Lower lobe of right lung (tissue), 2 donors: ENCODE results near the gene WNT7A. TPM values are rescaled to one million over a fixed set of nuclear protein-coding genes. Genes with fewer than 3 reads are reported as not detected.

Experiments
- ATAC-seq, 2 donors: fragments of 200-7000 bp; cut with Tn5 transposase; one replicate each; pipeline ENCODE4 v1.9.1; 2020 to 2022; ENCODE audit warnings: mild to moderate bottlenecking in 2 of 2, moderate library complexity in 2 of 2
- DNase-seq: peaks from one replicate; pipeline ENCODE4 v3.0.0-alpha.2; 2020
- H3K27ac ChIP-seq: fragments of 200-600 bp; one replicate; pipeline ENCODE4 v1.8.0; 2022
- H3K27me3 ChIP-seq: fragments of 200-600 bp; one replicate; pipeline ENCODE4 v1.8.0; 2022; ENCODE audit warnings: low read depth
- H3K36me3 ChIP-seq: fragments of 200-600 bp; one replicate; pipeline ENCODE4 v1.8.0; 2022; ENCODE audit warnings: mild to moderate bottlenecking
- H3K4me1 ChIP-seq: fragments of 200-600 bp; one replicate; pipeline ENCODE4 v1.8.0; 2022
- H3K4me3 ChIP-seq: fragments of 200-600 bp; one replicate; pipeline ENCODE4 v1.8.0; 2022; ENCODE audit warnings: mild to moderate bottlenecking
- H3K9me3 ChIP-seq: fragments of 200-600 bp; one replicate; pipeline ENCODE4 v1.8.0; 2022
- intact Hi-C: fragments of 100-400 bp; cut with DNase I; formaldehyde crosslinking; loops from one replicate; pipeline ENCODE4 v1.11.0; 2022
- total RNA-seq: library from RNA; stranded (reverse); fragmentation: NEBNext Ultra II Directional; extraction: Animal tissue kit (Norgen Biotek cat#: 25700); gene quantifications from one replicate; pipeline ENCODE4 v1.2.1, GENCODE V29; 2021
- TF ChIP-seq, protein P1 (sequence below): fragments of 200-600 bp; IDR thresholded peaks from one replicate; pipeline ENCODE4 v1.8.0; 2022; ENCODE audit warnings: antibody characterized with exemption, mild to moderate bottlenecking
- donor health status: DM: no; HTN: yes; CAD: no; lungs with severe emphysema.

The WNT7A gene
- total RNA-seq, 1 donor from 2014 or later, result 4.1 TPM

GRCh38 chr3:13783476-13783875, 96.4 kb downstream of the WNT7A start:
- no peak for ATAC-seq
- no peaks in the 10 kb centered on the region for H3K27me3 ChIP-seq
- TF ChIP-seq, protein P1, sequence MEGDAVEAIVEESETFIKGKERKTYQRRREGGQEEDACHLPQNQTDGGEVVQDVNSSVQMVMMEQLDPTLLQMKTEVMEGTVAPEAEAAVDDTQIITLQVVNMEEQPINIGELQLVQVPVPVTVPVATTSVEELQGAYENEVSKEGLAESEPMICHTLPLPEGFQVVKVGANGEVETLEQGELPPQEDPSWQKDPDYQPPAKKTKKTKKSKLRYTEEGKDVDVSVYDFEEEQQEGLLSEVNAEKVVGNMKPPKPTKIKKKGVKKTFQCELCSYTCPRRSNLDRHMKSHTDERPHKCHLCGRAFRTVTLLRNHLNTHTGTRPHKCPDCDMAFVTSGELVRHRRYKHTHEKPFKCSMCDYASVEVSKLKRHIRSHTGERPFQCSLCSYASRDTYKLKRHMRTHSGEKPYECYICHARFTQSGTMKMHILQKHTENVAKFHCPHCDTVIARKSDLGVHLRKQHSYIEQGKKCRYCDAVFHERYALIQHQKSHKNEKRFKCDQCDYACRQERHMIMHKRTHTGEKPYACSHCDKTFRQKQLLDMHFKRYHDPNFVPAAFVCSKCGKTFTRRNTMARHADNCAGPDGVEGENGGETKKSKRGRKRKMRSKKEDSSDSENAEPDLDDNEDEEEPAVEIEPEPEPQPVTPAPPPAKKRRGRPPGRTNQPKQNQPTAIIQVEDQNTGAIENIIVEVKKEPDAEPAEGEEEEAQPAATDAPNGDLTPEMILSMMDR, result no peak
- no peak for DNase-seq
- no peaks in the 10 kb centered on the region for H3K4me1 ChIP-seq
- no peaks in the 10 kb centered on the region for H3K9me3 ChIP-seq
- H3K27ac ChIP-seq, result no peak overlapping the region
- no peaks in the 10 kb centered on the region for H3K36me3 ChIP-seq
- intact Hi-C loops, result no loop called here
- no peak overlapping the region for H3K4me3 ChIP-seq

DNA sequence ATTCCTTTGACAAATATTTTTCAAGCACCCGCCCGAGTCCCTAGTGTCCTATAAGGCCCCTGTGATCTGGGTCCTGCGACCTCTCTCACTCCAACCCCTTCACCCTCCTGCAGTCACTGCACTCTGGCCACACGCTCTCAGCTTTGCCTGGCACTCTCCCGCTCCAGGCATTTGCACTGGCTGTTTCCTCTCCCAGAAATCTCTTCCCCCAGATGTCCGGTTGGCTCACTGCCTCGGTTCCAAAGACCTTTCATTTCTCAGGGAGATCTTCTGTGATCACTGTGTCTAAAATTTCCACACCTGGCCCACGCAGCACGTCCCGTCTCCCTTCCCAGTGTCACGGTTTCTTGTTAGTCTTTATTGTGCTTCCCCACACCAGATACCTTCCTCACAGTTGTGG, 97.4 kb downstream of the WNT7A start:
- no peaks in the 10 kb centered on the region for H3K4me1 ChIP-seq
- TF ChIP-seq, protein P1, result no peak
- H3K9me3 ChIP-seq, result no peaks in the 10 kb centered on the region
- H3K27ac ChIP-seq, result no peak overlapping the region
- intact Hi-C loops, result no loop called here
- DNase-seq (peak; percentile 32), ATAC-seq (no peak)
- no peak overlapping the region for H3K4me3 ChIP-seq
- no peaks in the 10 kb centered on the region for H3K36me3 ChIP-seq
- H3K27me3 ChIP-seq, result no peaks in the 10 kb centered on the region

- H3K4me1 ChIP-seq, result no peaks in the 10 kb centered on the region
- H3K27me3 ChIP-seq, result no peaks in the 10 kb centered on the region
- intact Hi-C loops, result no loop called here
- no peak for DNase-seq
- no peaks in the 10 kb centered on the region for H3K9me3 ChIP-seq
- no peak for ATAC-seq
- no peak overlapping the region for H3K27ac ChIP-seq
- no peak overlapping the region for H3K4me3 ChIP-seq
- TF ChIP-seq, protein P1, result no peak
- no peaks in the 10 kb centered on the region for H3K36me3 ChIP-seq
These were observed 98.5 kb downstream of the WNT7A start for GRCh38 chr3:13781417-13781816.

GRCh38 chr3:13780432-13781176, 99.3 kb downstream of the WNT7A start:
- DNase-seq, result no peak
- no peaks in the 10 kb centered on the region for H3K9me3 ChIP-seq
- no peaks in the 10 kb centered on the region for H3K36me3 ChIP-seq
- ATAC-seq, result no peak
- TF ChIP-seq, protein P1, result no peak
- H3K27ac ChIP-seq, result no peak overlapping the region
- intact Hi-C loops, result no loop called here
- H3K4me3 ChIP-seq, result no peak overlapping the region
- H3K4me1 ChIP-seq, result no peaks in the 10 kb centered on the region
- no peaks in the 10 kb centered on the region for H3K27me3 ChIP-seq

DNA sequence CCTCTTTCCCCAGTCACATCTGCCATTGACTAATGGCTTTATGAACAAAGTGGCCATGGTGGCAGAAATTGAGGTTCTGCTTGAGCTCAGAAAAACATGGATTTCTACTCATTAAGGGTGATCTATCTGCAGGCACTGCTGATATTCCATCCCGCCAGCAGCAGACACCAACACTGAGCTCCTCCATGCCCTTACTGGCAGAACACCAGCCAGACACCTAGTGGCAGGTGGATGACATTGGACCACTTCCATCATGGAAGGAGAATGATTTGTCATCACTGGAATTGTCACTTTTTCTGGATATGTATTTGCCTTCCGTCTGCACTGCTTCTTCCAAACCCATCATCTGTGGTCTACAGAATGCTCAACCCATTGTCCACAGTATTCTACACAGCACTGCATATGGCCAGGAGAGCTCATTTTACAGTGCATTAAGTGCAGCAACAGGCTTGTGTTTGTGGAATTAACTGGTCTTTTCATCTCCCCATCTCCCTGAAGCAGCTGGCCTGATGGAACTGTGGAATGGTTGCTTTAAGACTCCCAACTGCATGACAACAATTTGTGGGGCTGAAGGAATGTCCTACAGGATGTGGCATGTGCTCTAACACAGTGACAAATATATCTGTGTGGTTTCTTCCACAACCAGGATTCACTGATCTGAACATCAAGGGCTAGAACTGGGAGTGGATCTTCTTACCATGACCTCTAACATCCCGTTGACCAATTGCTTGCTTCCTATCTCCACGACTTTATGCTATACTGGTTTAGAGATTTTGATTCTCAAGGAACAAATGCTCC, 103.4 kb downstream of the WNT7A start:
- Histone ChIP-seq H3K27me3 (no peaks in the 10 kb centered on the region), H3K27ac (no peak overlapping the region), H3K9me3 (no peaks in the 10 kb centered on the region), H3K4me1 (no peaks in the 10 kb centered on the region), H3K36me3 (no peaks in the 10 kb centered on the region), H3K4me3 (no peak overlapping the region)
- ATAC-seq (no peak), DNase-seq (no peak)
- TF ChIP-seq, protein P1, result no peak
- intact Hi-C loops, result no loop called here
